ENCODE data around the gene MADD. TPM values are rescaled to one million over a fixed set of nuclear protein-coding genes. Genes with fewer than 3 reads are reported as not detected.
"Not testable (repeated sequence)": the region's sequence is repeated elsewhere in the genome, so short reads cannot be mapped to it uniquely, and the experiment has no call there.

Gene MADD
- total RNA-seq, 2 experiments from 2014 or later = 96.3 to 98.4 TPM

GRCh38 chr11:47333526-47333845 lies 63.6 kb downstream of the MADD start:
- POLR2A ChIA-PET = no interaction called here
- no peak overlapping the region for H3K4me3 Mint-ChIP-seq
- CTCF ChIA-PET = interaction anchor here (1.2 kb wide), 1 partner anchor 41 kb away, joined by 4 read pairs; no protein-coding TSS in a partner anchor
- H3K36me3 Mint-ChIP-seq (ENCODE audit: low read depth) = peaks cover 13% of the 10 kb centered on the region
- ATAC-seq (no peak), DNase-seq (no peak)
- H3K27me3 Mint-ChIP-seq (ENCODE audit: low read depth) = no peaks in the 10 kb centered on the region
- no peaks in the 10 kb centered on the region for H3K4me1 Mint-ChIP-seq (ENCODE audit: low read depth)
- no peaks in the 10 kb centered on the region for H3K9me3 Mint-ChIP-seq (ENCODE audit: insufficient read depth)
- H3K27ac Mint-ChIP-seq = no peak overlapping the region

- H3K9me3 Mint-ChIP-seq (ENCODE audit: insufficient read depth) = no peaks in the 10 kb centered on the region
- H3K27ac Mint-ChIP-seq = no peak overlapping the region
- CTCF ChIA-PET = interaction anchor here (1.2 kb wide), 1 partner anchor 40 kb away, joined by 4 read pairs; no protein-coding TSS in a partner anchor
Measured at GRCh38 chr11:47333886-47334443, 64.0 kb downstream of the MADD start.

GRCh38 chr11:47334699-47335411 lies 64.9 kb downstream of the MADD start:
- not testable (repeated sequence) for H3K4me3 Mint-ChIP-seq; DNase-seq; H3K27me3 Mint-ChIP-seq (ENCODE audit: low read depth); ATAC-seq; H3K27ac Mint-ChIP-seq; H3K9me3 Mint-ChIP-seq (ENCODE audit: insufficient read depth); H3K4me1 Mint-ChIP-seq (ENCODE audit: low read depth); H3K36me3 Mint-ChIP-seq (ENCODE audit: low read depth)
- POLR2A ChIA-PET = interaction anchor here (0.6 kb wide), 1 partner anchor 30 kb away, joined by 4 read pairs; no protein-coding TSS in a partner anchor
- CTCF ChIA-PET = interaction anchor here (1.2 kb wide), 1 partner anchor 39 kb away, joined by 4 read pairs; no protein-coding TSS in a partner anchor

More at GRCh38 chr11:47333886-47334443, 64.0 kb downstream of the MADD start:
- no peaks in the 10 kb centered on the region for H3K27me3 Mint-ChIP-seq (ENCODE audit: low read depth)
- POLR2A ChIA-PET = no interaction called here
- no peak for ATAC-seq
- DNase-seq = no peak
- no peaks in the 10 kb centered on the region for H3K4me1 Mint-ChIP-seq (ENCODE audit: low read depth)
- H3K36me3 Mint-ChIP-seq (ENCODE audit: low read depth) = peaks cover 9% of the 10 kb centered on the region
- no peak overlapping the region for H3K4me3 Mint-ChIP-seq

- Mint-ChIP-seq H3K27ac (no peak overlapping the region), H3K9me3 (ENCODE audit: insufficient read depth) (no peaks in the 10 kb centered on the region), H3K36me3 (ENCODE audit: low read depth) (no peaks in the 10 kb centered on the region), H3K27me3 (ENCODE audit: low read depth) (no peaks in the 10 kb centered on the region), H3K4me1 (ENCODE audit: low read depth) (no peaks in the 10 kb centered on the region), H3K4me3 (no peak overlapping the region)
- ChIA-PET POLR2A (interaction anchor here (0.6 kb wide), 1 partner anchor 29 kb away, joined by 4 read pairs; no protein-coding TSS in a partner anchor), CTCF (no interaction called here)
- DNase-seq = no peak
- ATAC-seq = no peak
Measured at GRCh38 chr11:47335733-47336132, 65.8 kb downstream of the MADD start.

- CTCF ChIA-PET = interaction anchor here (1.7 kb wide), 1 partner anchor 38 kb away, joined by 5 read pairs; no protein-coding TSS in a partner anchor
- H3K4me3 Mint-ChIP-seq = no peak overlapping the region
- H3K36me3 Mint-ChIP-seq (ENCODE audit: low read depth) = no peaks in the 10 kb centered on the region
- H3K27ac Mint-ChIP-seq = no peak overlapping the region
- ATAC-seq = no peak
- no peak for DNase-seq
- no peaks in the 10 kb centered on the region for H3K4me1 Mint-ChIP-seq (ENCODE audit: low read depth)
- no peaks in the 10 kb centered on the region for H3K9me3 Mint-ChIP-seq (ENCODE audit: insufficient read depth)
- POLR2A ChIA-PET = no interaction called here
- H3K27me3 Mint-ChIP-seq (ENCODE audit: low read depth) = no peaks in the 10 kb centered on the region
Measured at GRCh38 chr11:47336595-47336994, 66.7 kb downstream of the MADD start.

GRCh38 chr11:47337229-47337924 lies 67.4 kb downstream of the MADD start:
- no peak overlapping the region for H3K4me3 Mint-ChIP-seq
- no peaks in the 10 kb centered on the region for H3K36me3 Mint-ChIP-seq (ENCODE audit: low read depth)
- H3K27me3 Mint-ChIP-seq (ENCODE audit: low read depth) = no peaks in the 10 kb centered on the region
- no peaks in the 10 kb centered on the region for H3K9me3 Mint-ChIP-seq (ENCODE audit: insufficient read depth)
- DNase-seq (no peak), ATAC-seq (no peak)
- H3K4me1 Mint-ChIP-seq (ENCODE audit: low read depth) = no peaks in the 10 kb centered on the region
- ChIA-PET CTCF (interaction anchor here (1.7 kb wide), 1 partner anchor 37 kb away, joined by 5 read pairs; no protein-coding TSS in a partner anchor), POLR2A (no interaction called here)
- no peak overlapping the region for H3K27ac Mint-ChIP-seq

- H3K4me3 Mint-ChIP-seq = no peak overlapping the region
- ATAC-seq (no peak), DNase-seq (no peak)
- H3K27me3 Mint-ChIP-seq (ENCODE audit: low read depth) = no peaks in the 10 kb centered on the region
- H3K9me3 Mint-ChIP-seq (ENCODE audit: insufficient read depth) = no peaks in the 10 kb centered on the region
- ChIA-PET CTCF (no interaction called here), POLR2A (no interaction called here)
- no peaks in the 10 kb centered on the region for H3K4me1 Mint-ChIP-seq (ENCODE audit: low read depth)
- no peaks in the 10 kb centered on the region for H3K36me3 Mint-ChIP-seq (ENCODE audit: low read depth)
- no peak overlapping the region for H3K27ac Mint-ChIP-seq
Measured at GRCh38 chr11:47338396-47339241, 68.7 kb downstream of the MADD start.

GRCh38 chr11:47340010-47340409 lies 70.1 kb downstream of the MADD start:
- ChIA-PET POLR2A (no interaction called here), CTCF (no interaction called here)
- H3K27ac Mint-ChIP-seq = no peak overlapping the region
- no peak for DNase-seq
- ATAC-seq = no peak
- no peaks in the 10 kb centered on the region for H3K9me3 Mint-ChIP-seq (ENCODE audit: insufficient read depth)
- H3K4me1 Mint-ChIP-seq (ENCODE audit: low read depth) = no peaks in the 10 kb centered on the region
- H3K4me3 Mint-ChIP-seq = no peak overlapping the region
- H3K36me3 Mint-ChIP-seq (ENCODE audit: low read depth) = no peaks in the 10 kb centered on the region
- H3K27me3 Mint-ChIP-seq (ENCODE audit: low read depth) = no peaks in the 10 kb centered on the region

GRCh38 chr11:47340980-47341775 lies 71.2 kb downstream of the MADD start:
- Mint-ChIP-seq H3K27ac (no peak overlapping the region), H3K9me3 (ENCODE audit: insufficient read depth) (no peaks in the 10 kb centered on the region), H3K27me3 (ENCODE audit: low read depth) (no peaks in the 10 kb centered on the region), H3K36me3 (ENCODE audit: low read depth) (no peaks in the 10 kb centered on the region), H3K4me3 (no peak overlapping the region), H3K4me1 (ENCODE audit: low read depth) (no peaks in the 10 kb centered on the region)
- CTCF ChIA-PET = interaction anchor here (2.4 kb wide), 1 partner anchor 33 kb away, joined by 6 read pairs; no protein-coding TSS in a partner anchor
- ATAC-seq (no peak), DNase-seq (no peak)
- POLR2A ChIA-PET = no interaction called here

GRCh38 chr11:47342036-47342803 lies 72.3 kb downstream of the MADD start:
- H3K27ac Mint-ChIP-seq = no peak overlapping the region

More at GRCh38 chr11:47342036-47342803, 72.3 kb downstream of the MADD start:
- POLR2A ChIA-PET = no interaction called here
- DNase-seq = no peak
- no peaks in the 10 kb centered on the region for H3K36me3 Mint-ChIP-seq (ENCODE audit: low read depth)
- H3K27me3 Mint-ChIP-seq (ENCODE audit: low read depth) = no peaks in the 10 kb centered on the region
- H3K4me3 Mint-ChIP-seq = no peak overlapping the region
- H3K9me3 Mint-ChIP-seq (ENCODE audit: insufficient read depth) = no peaks in the 10 kb centered on the region
- CTCF ChIA-PET = interaction anchor here (2.4 kb wide), 1 partner anchor 32 kb away, joined by 6 read pairs; no protein-coding TSS in a partner anchor
- H3K4me1 Mint-ChIP-seq (ENCODE audit: low read depth) = no peaks in the 10 kb centered on the region
- no peak for ATAC-seq

All from activated CD8-positive, alpha-beta T cell treated with anti-CD3 and anti-CD28 coated beads, Interleukin-2, amount 10 ng/mL, durations not matched to agents 7 days and 5 days (primary cell).